IPS-NIHi7 (cell line): ENCODE data around the gene RUNX1.
"Not testable (repeated sequence)": the region's sequence is repeated elsewhere in the genome, so short reads cannot be mapped to it uniquely, and the experiment has no call there.

Experiments used
- DNase-seq: peaks from one replicate; pipeline ENCODE4 v3.0.0; 2012; ENCODE audit warnings: mixed read lengths; ENCODE audit errors: extremely low spot score

RUNX1 gene

DNA sequence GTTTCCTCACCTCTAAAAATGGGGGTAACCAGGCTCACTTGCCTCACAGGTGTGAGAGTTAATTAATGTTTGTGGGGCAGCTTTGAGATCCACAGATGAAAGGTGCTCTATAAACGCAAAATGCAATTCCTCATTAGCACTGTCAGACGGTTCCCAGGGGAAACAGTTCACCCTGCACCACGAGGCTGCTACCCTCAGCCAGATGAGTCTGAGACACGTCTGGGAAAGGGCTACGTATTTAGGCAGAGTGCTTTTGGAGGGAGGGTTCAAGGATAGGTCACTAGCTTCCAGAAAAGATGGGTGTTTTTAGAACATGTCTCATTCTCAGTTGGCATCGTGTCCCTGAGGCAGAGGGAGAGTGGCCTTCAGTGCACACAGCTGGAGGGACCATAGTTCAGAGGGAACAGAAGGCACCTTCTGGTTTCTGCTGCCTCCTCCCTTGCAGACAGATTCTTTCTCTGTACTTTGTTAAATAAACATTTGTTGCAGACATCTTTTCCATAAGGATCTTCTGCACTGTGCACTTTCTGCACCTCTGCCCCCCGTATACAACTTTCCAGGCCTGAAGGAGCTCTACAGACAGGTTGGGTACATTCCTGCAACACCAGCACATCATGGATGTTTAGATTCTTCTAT is 240.4 kb downstream of the RUNX1 start:
- no peak for DNase-seq

DNA sequence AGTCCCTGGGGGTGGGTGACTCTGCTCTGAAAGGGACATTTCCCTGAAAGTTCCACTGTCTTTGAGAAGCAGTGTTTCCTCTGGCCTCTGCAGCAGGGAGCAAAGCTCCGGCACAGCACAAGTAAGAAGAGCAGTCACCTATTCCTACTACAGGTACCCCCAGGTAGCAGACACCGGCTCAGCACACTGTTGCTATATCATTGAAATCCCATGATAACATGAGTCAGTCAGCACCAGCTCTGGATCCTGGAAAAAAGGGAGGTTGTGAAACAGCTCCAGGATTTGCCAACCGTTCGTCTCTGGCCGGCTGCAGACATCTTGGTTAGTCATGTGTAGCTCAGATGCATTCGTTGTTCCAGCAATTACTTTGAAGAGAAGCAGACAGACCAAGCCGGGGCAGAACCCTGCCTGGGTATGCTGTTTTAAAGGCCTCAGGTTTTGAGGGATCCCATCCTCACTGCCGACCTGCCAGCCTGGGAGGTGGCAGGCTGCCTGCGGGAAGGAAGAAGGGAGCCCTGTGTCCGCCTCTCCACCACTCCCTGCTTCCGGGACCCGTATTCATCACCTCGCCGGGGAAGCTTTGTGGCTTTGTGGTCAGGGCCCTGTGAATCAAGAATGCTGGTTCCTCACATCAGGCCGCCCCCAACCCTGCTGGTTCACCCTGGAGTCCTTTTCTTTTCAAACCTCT is 241.1 kb downstream of the RUNX1 start:
- DNase-seq = no peak

DNA sequence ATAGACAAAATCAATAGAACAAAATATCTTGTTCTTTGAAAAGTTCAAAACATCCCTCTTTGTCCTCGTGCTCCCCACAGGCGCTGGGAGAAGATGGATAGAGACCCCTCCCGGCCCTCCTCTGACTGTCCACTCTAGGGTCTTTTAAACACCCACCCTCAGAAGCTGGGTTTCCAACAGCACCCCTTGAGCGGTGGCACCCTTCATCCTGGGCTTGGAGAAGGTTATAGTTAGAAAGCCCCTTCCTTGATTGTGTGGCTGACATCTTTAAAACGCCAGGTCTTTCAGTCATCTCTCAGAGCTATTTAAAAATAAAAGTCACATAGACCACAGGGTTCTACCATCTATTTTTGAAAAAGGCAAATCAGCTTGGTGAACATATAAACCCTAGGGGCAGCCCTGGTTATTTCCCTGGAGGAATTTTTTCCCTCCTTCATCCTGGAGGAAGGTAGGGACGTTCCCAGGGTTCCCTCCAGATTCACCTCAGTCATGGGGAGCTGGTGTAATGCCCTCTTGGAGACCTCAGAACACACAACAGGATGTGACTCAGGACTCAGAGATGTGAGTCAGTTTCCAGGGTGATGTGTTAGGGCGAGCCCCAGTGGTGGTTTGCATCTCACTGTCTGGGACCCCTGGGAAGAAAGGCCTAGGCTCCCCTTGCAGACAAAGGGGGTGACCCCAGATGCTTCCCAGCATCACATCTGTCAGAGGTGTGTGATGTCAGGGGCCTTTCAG is 241.8 kb downstream of the RUNX1 start:
- DNase-seq = no peak

DNA sequence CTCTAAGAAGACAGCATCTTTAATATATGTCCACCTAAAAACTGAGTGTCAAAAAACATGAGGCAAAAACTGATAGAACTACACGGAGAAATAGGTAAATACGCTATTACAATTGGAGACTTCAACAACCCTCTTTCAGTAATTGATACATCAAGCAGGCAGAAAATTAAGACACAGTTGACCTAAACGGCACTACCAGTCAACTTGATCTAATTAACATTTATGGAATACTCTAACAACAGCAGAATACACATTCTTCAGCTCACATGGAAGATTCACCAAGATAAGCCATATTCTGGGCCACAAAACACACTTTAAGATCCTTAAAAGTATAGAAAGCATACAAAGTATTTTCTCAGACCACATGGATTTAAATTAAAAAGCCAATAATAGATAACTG is 242.7 kb downstream of the RUNX1 start:
- DNase-seq = no peak

DNA sequence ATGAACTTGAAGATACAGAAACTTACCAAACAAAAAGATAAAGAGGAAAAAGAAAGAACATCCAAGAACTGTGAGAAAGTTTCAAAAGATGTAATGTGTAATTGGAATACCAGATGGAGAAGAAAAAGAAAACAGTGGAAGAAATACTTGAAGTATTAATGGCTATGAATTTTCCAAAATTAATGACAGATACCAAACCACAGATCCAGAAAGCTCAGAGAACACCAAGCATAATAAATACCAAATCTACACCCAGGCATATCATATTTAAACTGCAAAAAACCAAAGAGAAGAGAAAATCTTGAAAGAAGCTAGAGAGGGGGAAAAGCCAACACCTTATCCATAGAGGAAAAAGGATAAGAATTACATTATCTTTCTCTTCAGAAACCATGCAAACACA is 243.9 kb downstream of the RUNX1 start:
- no peak for DNase-seq

DNA sequence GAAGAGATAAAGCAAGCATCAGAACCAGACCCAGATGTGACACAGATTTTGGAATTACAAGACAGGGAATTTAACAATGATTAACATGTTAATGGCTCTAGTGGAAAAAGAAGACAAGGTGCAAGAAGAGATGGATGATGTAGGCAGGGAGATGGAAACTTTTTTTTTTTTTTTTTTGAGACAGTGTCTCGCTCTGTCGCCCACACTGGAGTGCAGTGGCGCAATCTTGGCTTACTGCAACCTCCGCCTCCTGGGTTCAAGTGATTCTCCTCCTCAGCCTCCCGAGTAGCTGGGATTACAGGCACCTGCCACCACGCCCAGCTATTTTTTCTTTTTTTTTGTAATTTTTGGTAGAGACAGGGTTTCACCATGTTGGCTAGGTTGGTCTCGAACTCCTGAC is 244.5 kb downstream of the RUNX1 start:
- DNase-seq = not testable (repeated sequence)

DNA sequence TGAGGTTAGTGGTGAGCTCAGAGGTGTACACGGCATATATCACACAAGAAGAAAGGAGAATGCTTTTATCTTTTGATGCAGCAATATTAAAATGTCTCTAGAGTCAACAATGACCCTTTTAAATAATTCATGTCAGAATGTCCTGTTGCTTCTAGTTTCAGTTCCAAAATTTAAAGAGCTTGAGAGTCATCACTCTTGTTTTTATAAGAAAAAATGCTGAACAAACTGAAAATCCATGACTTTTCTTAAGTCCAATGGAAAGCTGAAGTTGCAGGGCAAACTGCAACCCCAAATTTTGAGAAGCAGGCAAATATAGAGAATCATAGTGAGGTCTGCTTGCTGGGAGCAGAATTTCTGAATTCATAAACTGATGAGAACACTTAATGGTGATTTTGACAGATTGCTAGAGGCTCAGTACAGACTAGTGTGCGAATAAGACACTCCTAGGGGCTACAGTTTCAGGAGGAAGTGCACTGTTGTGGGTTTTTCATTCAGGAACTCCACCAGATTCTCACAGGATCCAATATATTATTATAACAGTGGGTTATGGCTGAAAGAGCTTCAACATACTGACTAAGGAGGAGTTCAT is 245.2 kb downstream of the RUNX1 start:
- no peak for DNase-seq

- DNase-seq = no peak
These were observed 246.8 kb downstream of the RUNX1 start for GRCh38 chr21:34802180-34802899.

DNA sequence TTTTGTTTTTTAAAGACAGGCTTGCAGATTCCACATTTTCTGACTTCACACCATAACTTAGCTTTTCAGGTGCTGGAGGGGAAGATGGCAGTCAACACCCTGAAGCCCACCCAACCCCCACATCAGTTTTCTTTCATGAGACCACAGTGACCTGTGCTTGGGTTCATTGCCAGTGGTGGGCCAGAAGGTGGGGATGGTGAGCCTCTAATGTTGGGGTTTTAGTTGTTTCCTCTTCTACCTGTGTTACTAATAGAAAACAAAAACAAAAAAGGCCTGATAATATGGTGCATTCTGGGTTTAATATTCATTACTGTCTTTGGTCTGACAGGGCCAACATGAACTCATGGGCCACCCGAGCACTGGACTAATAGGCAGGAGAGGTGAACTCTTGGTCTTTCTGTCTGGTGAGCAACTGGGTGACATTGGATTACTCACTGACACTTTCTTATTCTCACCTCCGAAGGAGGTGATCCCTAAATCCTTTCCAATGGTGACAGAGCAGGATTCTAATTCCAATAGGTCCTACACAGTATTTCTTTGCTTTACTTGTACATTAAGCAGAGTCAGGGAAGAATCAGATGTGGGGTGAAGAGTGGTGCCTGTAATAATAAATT is 247.5 kb downstream of the RUNX1 start:
- DNase-seq = peak; percentile 80

DNA sequence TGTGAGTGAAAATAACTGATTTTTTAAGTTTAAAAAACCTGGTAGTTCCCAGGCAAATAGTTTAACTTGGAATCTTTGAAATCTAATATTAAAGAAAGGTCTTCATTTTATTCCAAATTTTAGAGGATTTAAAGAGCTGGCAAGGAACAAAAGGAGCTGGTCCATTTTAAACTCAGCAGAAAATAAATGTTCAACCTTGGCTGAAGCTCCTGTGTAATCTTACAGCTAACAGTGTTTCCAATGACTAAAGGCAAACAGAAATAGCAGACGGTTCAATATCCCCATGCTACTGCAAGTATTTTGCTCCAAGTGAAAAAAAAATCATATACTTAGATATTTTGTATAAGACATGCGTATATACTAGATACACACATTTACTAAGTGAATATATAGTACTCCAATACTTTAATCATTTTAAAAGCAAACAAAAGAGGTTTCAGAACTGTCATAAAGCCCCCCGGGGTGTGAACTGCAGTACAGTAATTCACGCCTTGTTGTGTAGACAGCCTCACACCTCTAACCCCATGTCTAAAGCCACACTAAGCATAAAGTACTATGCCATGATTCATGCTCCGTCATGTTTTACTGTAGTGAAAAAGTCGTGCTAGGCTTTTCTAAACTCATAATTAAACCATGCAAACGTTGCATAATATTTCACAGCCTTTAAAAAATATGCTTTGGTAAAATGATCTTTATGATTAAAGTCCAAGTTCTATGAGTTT is 248.1 kb downstream of the RUNX1 start:
- DNase-seq = no peak

DNA sequence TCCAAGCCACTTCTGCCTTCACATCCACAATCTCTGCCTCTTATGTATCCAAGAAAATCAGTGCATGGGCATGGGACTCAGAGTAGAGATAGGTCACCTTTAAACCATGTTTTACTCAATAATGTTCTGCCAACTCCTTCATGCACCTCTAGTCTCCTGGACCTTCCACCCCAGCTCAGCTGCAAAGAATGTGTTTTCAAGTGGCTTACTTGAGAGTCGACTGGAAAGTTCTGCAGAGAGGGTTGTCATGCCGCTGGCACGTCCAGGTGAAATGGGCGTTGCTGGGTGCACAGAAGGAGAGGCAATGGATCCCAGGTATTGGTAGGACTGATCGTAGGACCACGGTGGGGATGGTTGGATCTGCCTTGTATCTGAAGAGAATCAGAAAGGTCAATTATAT is 250.0 kb downstream of the RUNX1 start:
- no peak for DNase-seq

DNA sequence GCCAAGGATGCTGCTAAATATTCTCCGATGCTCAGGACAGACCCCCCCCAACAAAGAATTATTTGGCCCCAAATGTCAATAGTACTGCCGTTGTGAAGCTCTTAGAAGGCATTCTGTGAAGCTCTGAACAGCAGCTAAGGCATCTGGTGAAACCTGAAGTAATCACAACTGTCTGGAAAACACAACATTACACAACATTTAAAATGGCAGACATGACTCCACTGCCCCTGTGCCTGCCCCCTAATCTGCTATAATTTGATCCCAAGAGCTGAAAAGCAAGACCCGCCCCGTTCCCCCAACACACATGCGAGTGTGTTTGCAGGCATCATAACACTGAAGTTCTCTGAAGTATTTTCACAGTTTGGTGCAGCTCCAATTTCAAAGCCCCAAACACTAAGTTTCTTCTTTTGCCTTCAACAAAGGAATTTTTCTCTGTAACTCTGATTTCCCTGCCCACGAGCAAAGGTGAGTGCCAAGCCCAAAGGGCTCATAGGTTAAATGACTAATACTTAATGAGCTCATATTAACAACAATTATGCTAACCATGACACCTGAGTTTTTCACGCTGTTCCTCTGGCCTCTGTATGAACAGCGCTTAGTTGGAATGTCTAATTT is 251.1 kb downstream of the RUNX1 start:
- no peak for DNase-seq

- no peak for DNase-seq
These were observed 251.9 kb downstream of the RUNX1 start for GRCh38 chr21:34797201-34797525.

DNA sequence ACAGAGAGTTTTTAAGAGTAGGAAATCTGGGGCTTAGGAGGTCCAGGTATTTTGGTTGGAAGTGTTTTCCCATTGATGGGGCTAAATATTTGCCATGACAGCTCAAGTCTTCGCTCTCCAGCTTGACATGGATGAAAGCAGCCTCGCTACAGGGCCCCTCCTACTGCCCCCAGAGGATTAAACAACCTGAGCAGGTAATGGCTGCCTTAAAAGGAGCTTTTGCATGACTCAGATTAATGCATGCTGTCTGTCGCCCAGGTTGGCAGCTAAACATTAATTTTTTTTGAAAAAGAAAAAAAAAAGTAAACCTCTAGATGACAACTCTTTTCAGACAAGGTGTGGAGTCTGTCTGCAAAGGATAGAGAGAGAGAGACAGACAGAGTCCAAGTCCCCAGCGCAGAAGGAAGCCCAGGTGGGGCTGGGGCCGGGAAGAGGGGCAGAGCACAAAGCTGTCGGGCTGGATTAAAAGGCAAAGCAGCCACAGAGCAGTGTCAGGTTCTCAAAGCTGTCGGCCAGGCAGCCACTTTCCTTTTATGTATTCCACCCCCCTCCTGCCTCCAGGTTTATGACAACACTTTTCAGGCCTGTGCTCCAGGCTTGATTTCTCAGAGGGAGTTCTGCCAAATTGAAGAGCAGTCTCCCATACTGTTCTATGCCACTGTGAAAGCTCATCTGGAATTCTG is 252.4 kb downstream of the RUNX1 start:
- peak; percentile 65 for DNase-seq

GRCh38 chr21:34795548-34796180 is 253.4 kb downstream of the RUNX1 start:
- DNase-seq = no peak

- DNase-seq = no peak
These were observed 253.9 kb downstream of the RUNX1 start for GRCh38 chr21:34795175-34795547.

DNA sequence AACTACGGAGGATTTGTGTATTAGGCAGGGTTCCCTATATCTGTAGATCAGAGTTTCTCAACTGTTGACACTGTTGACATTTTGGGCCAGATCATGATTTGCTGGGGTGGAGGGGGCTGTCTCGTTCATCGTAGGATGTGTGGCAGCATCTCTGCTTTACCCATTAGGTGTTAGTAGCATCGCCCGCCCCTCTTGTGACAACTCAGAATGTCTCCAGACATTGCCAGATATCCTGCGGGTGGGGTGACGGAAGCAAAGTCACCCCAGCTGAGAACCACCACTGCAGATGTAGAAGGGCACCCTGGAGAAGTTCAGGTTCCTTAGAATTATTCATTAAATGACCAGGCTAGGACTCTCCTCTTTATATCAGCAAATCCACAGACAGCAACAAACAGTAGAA is 254.4 kb downstream of the RUNX1 start:
- DNase-seq = no peak

DNA sequence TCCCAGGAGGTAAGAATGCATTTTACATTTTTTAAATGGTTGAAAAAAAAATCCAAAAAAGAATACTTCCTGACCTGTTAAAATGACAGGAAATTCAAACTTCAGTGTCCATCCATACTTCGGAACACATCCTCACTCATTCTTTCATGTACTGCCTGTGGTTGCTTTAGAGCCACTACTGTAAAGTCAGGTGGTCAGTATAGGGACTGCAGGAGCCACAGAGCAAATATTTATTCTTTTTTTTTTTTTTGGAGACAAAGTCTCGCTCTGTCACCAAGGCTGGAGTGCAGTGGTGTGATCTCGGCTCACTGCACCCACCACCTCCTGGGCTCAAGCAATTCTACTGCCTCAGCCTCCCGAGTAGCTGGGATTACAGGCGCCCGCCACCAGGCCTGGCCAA is 255.6 kb downstream of the RUNX1 start:
- DNase-seq = no peak

DNA sequence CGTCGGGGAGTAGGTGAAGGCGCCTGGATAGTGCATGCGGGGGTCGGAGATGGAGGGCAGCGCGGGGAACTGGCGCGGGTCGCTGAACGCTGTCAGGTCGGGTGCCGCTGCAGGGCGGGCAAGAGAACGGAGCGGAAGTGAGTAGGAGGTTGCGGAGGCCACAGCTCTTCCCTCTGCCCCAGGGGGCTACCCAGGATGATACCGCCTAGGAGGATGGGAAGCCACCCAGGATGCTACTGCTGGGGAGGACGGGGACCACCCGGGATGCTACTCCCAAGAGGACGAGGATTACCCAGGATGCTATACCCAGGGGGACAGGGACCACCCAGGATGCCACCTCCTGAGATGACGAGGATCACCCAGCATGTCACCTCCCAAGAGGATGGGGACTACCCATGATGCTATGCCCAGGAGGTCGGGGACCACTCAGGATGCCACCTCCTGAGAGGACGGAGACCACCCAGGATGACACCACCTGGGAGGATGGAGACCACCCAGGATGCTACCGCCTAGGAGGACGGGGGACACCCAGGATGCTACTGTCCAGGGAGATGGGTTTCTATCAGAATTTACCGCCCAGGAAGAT is 256.5 kb downstream of the RUNX1 start:
- DNase-seq = no peak
